GM19455 (cell line): ENCODE results near the gene TMSB15C.
"Not testable (repeated sequence)": the region's sequence is repeated elsewhere in the genome, so short reads cannot be mapped to it uniquely, and the experiment has no call there.

ENCODE experiments used
- ATAC-seq: cut with Tn5 transposase; IDR thresholded peaks from one replicate; pipeline ENCODE4 v1.9.1; 2021; ENCODE audit not compliant: unreplicated experiment

TMSB15C gene

GRCh38 chrX:104075778-104076445 is at the start of gene TMSB15C:
Gene TMSB15C, minus strand, starts transcription at chrX:104076236.
- not testable (repeated sequence) for ATAC-seq

GRCh38 chrX:104122829-104123228 is 46.8 kb upstream of the TMSB15C start:
- ATAC-seq, result no peak

- no peak for ATAC-seq
Measured at GRCh38 chrX:104118765-104119164, 42.7 kb upstream of the TMSB15C start.

- no peak for ATAC-seq
Measured at GRCh38 chrX:104117759-104118158, 41.7 kb upstream of the TMSB15C start.

- peak; percentile 43 for ATAC-seq
Measured at GRCh38 chrX:104113222-104113965, 37.4 kb upstream of the TMSB15C start.

- ATAC-seq, result peak; percentile 76
Measured at GRCh38 chrX:104112326-104112951, 36.4 kb upstream of the TMSB15C start, which contains the start of gene ZCCHC18. Gene ZCCHC18, plus strand, starts transcription at chrX:104112523. Its CDS starts 1,589 bp downstream, at chrX:104114112.

DNA sequence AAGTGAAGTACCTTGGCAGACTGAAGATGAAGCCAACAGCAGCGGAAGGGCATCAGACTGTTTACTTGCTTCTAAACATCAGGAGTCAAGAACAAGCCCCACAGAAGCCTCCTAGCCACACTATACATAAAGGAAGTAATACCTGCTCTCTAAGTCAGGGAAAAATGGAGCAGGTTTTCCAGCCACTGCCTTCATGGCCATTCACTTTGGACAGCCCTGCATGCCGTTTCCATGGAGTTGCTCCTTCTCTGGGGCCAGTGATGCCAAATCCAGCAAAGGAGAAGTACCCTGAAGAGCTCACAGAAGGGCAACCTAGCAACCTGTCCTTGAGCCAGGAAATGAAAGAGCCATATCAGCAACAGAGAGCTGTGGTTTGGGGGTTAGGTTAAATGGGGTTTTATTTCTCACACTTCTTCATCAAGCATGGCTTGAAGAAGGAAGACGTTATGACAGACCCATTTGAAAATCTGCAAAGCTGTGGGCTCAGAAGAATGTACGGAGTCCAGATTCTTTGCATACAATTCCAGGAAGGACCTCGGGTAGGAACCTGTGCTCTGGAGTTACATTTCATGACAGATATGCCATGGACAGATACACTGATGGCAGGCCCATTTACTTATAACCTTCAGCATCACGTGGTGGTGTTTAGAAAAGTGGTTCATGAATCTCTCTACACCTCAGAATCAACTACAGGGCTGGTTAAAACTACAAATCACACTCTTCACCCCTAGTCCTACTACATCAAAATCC is 34.6 kb upstream of the TMSB15C start:
- ATAC-seq, result not testable (repeated sequence)

- ATAC-seq, result no peak
Measured at GRCh38 chrX:104108955-104109354, 32.9 kb upstream of the TMSB15C start.

DNA sequence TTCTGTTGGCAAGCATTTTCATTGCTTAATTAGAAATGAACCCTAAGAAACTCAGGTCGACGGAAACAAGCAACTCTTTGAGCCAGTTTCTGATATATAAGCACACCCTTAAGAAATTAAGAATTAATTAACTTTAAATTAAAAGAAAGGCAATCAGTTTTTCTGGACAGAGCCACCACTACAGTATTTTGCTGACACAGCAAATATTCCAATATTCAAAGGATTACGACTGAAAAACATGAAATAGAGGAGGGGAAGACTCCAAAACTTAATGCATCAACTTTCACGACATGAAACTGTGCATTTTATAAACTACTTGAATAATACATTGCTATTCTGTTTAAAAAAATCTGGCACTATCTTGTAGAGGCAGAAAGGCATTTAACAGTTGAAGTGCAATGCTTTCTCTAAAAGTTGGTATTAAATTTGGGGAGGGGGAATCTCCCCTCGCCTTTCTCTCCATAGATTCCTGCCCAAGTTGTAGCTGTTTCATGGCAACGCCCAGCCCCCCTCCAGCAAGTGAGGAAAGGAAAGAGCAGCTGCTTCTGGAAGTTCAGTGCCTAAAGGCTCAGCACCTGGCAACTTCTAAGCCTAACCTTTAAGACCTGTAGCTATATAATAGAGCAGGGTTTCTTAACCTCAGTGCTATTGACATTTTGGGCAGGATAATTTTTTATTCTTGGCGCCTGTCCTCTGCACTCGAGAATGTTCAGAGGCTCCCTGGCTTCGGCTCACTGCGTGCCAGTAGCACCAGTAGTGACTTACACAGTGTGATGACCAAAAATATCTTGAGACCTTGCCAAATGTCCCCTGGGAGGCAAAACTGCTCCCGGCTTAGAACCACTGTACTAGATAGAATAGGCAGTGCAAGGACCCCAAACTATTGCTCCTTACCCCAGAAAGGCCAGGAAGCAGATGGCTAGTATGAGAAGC is 29.6 kb upstream of the TMSB15C start:
- ATAC-seq, result no peak

DNA sequence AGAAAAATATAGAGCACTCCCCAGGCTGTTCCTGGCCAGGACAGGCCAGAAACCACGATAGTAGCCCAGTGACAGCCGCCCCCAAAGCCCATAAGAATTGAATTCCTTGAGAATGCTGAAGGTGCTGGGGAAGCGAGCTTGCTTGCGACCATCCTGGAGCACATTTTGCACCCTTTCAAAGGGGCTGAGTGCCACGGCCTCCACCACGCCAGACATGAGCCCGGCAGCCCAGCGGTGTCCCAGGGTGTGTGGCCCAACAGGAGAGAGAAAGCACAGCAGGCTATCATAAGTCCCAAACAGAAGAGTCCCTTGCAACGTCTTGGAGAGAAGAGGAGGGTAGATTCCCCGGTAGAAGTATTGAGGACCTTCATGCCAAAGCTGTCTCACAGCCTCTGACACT is 28.6 kb upstream of the TMSB15C start:
- ATAC-seq, result no peak

DNA sequence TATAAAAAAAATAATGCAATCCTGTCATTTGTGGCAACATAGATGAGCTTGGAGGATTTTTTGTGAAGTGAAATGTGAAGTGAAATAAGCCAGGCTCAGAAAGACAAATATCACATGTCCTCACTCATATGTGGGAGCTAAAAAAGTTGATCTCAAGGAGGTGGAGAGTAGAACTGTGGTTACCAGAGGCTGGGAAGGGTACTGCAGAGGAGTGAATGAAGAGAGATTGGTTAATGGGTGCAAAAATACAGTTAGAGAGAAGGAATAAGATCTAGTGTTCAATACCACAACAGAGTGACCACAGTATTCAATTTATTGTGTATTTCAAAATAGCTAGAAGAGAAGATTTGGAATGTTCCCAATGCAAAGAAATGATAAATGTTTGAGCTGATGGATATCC is 22.9 kb upstream of the TMSB15C start:
- no peak for ATAC-seq

DNA sequence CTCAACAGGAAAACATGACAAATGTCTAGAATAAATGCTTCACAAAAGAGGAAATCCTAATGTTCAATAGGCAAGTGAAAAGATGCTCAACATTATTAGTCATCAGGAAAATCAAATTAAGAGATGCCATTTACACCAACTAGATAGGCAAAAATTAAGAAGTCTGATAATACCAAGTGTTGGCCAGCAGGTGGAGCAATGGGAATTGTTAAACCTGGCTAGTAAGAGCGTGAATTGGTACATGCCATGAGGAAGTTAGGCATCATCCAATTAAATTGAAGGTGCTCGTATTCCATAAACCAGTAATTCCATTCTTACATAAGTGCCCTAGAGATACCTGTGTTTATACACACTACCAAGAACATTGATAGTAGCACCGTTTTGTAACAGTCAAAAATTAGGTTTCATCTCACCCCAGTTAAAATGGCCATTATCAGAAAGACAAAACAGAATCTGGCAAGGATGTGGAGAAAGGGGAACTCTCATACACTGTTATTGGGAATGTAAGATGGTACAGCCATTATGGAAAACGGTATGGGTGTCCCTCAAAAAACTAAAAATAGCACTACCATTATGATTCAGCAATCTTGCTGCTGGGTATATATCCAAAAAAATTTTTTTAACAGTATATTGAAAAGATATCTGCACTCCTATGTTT is 22.2 kb upstream of the TMSB15C start:
- no peak for ATAC-seq

GRCh38 chrX:104085919-104086318 is 9.9 kb upstream of the TMSB15C start:
- ATAC-seq, result no peak

GRCh38 chrX:104085477-104085876 is 9.4 kb upstream of the TMSB15C start:
- ATAC-seq, result no peak

DNA sequence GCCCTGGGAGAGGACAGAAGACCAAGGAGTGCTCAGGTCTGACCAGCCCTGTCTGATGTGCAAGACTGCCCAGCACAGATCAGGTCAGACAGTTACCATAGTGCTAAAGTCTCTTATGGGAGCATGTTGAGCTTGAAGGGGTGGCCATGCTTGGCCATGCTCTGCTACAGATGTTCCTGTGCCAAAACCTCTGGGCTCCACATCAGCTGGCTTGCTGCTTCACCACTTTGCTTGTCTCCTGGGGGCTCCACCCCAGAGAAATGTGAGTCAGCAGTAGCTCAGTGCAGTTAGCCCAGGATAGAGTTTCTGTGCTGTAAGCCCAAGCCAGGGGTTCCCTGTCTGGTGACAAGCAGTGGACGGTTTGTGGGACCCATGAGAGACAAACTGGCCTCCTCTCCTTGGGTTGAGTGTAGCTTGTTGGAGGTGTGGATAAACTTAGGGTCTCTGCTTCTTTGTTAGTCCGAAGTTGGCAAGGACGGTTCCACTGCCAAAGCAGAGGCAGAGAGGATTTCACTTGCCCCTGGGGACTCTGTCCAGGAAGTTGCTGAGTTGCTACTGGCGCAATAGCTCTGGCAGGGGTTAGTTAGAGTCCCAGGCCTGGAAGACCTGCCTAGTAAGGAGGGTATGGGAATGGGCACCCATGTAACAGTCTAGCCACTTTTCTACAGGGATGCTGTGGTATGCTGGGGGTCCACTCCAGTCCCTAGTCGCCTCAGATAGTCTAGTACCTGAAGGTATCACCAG is 8.7 kb upstream of the TMSB15C start:
- no peak for ATAC-seq

DNA sequence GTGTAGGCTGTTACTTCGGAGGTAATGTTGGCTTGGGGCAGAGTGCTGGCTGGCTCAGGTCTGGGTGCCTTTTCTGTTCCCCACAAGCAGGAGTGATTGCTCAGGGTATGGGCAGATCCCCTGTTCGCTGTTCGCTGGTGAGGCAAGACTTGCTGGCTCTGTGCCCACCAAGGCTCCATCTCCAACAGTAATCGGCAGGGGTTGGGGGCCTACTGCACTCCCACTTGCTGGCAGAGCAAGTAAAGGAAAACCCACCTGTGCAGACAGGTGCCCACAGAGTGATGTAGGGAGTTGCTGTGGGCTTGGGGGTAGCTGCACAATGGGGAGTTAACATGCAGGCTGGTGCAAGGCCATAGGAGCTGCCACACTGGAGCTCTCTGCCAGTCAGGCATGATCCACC is 8.0 kb upstream of the TMSB15C start:
- ATAC-seq, result no peak

DNA sequence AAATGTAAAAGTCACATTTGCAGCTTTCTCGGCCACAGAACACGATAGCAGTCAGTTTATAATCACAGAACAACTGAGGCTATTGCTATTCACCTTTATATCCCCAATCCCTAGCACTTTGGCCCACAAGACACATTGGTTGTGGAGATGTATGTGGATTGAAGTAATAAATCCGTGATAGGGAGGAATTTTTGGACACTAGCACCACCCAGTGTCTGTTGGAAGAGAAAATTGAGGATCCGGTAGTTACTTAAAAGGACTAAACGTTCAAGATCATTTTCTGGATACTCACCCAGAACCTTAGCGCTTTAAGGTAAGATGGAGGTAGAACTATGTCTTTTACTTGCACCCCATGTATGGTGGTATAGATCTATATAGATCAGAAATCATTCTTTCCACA is 1.8 kb upstream of the TMSB15C start:
- not testable (repeated sequence) for ATAC-seq

- not testable (repeated sequence) for ATAC-seq
Measured at GRCh38 chrX:104062636-104063035, 13.4 kb downstream of the TMSB15C start.

DNA sequence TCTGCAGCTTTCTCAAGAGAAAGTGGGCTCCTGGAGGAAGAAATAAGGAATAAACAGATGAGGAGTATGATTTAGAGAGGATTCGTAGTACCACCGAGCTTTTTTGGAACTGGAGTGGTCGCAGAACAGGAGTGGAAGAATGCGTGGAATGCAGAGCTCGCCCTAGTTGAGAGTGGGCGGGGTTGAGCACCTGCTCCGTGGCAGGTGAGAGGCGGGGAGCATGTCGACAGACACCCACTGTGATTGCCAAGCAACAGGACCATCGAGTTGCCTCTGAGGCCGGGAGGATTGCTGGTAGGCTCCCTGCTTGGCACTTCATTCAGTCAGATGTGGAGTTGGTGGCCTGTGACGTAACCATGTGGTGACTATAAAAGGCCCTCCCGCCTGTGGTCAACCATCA is 21.1 kb downstream of the TMSB15C start:
- ATAC-seq, result not testable (repeated sequence)
